ENCODE results near the gene UNC45B. TPM values are rescaled to one million over a fixed set of nuclear protein-coding genes. Genes with fewer than 3 reads are reported as not detected.

Gene UNC45B
- total RNA-seq, 1 donor from 2014 or later, result not detected

GRCh38 chr17:35152421-35153140 is 5.0 kb downstream of the UNC45B start:
- DNase-seq (ENCODE audit: low read depth), result no peak
- no peak for TF ChIP-seq CTCF (conservative IDR thresholded peaks at IDR 0.05; ENCODE audit: low read depth, low read length)
- H3K4me3 ChIP-seq (ENCODE audit: low read depth, low read length), result no peak overlapping the region

GRCh38 chr17:35154196-35155165 is 6.9 kb downstream of the UNC45B start:
- TF ChIP-seq CTCF (conservative IDR thresholded peaks at IDR 0.05; ENCODE audit: low read depth, low read length), result no peak
- no peak for DNase-seq (ENCODE audit: low read depth)
- H3K4me3 ChIP-seq (ENCODE audit: low read depth, low read length), result no peak overlapping the region

GRCh38 chr17:35155246-35155645 is 7.6 kb downstream of the UNC45B start:
- DNase-seq (ENCODE audit: low read depth), result no peak
- no peak overlapping the region for H3K4me3 ChIP-seq (ENCODE audit: low read depth, low read length)
- no peak for TF ChIP-seq CTCF (conservative IDR thresholded peaks at IDR 0.05; ENCODE audit: low read depth, low read length)

GRCh38 chr17:35159940-35160339 is 12.3 kb downstream of the UNC45B start:
- H3K4me3 ChIP-seq (ENCODE audit: low read depth, low read length), result no peak overlapping the region
- no peak for DNase-seq (ENCODE audit: low read depth)
- no peak for TF ChIP-seq CTCF (conservative IDR thresholded peaks at IDR 0.05; ENCODE audit: low read depth, low read length)

GRCh38 chr17:35160354-35161201 is 13.0 kb downstream of the UNC45B start:
- DNase-seq (ENCODE audit: low read depth), result no peak
- H3K4me3 ChIP-seq (ENCODE audit: low read depth, low read length), result no peak overlapping the region
- no peak for TF ChIP-seq CTCF (conservative IDR thresholded peaks at IDR 0.05; ENCODE audit: low read depth, low read length)

GRCh38 chr17:35161281-35161761 is 13.7 kb downstream of the UNC45B start:
- no peak for DNase-seq (ENCODE audit: low read depth)
- H3K4me3 ChIP-seq (ENCODE audit: low read depth, low read length), result no peak overlapping the region
- no peak for TF ChIP-seq CTCF (conservative IDR thresholded peaks at IDR 0.05; ENCODE audit: low read depth, low read length)
